ENCODE measurements around the gene TSPEAR. TPM values are rescaled to one million over a fixed set of nuclear protein-coding genes. Genes with fewer than 3 reads are reported as not detected.

TSPEAR gene
- total RNA-seq, 4 donors from 2014 or later = not detected

- TF ChIP-seq CTCF (IDR thresholded peaks at IDR 0.05; ENCODE audit: low read depth) = no peak
Observed at GRCh38 chr21:44726826-44727225, 15.5 kb upstream of the TSPEAR start.

GRCh38 chr21:44724926-44725325 lies 13.6 kb upstream of the TSPEAR start:
- no peak for TF ChIP-seq CTCF (IDR thresholded peaks at IDR 0.05; ENCODE audit: low read depth)

- TF ChIP-seq CTCF (IDR thresholded peaks at IDR 0.05; ENCODE audit: low read depth) = no peak
Observed at GRCh38 chr21:44724196-44724595, 12.8 kb upstream of the TSPEAR start.

- TF ChIP-seq CTCF (IDR thresholded peaks at IDR 0.05; ENCODE audit: low read depth) = no peak
Observed at GRCh38 chr21:44723177-44724131, 12.1 kb upstream of the TSPEAR start.

DNA sequence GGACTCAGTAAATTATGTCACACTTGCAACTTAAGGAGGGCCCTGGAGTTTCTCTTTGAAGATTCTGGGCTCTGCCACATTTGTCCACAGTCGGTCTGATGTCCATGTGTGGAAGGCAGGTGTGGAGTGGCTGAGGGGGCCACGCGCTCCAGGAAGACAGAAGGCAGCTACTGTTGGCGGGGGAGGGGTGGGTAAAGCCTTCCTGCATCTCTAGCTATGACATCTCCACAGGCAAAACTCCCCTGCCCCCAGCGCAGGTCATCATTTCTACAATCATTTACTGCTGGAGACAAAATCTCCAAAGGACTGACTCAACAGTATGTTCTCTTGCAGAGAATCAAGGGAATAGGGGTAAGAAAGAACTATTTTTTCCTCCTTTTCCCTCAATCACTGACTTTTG lies 11.4 kb upstream of the TSPEAR start:
- TF ChIP-seq CTCF (IDR thresholded peaks at IDR 0.05; ENCODE audit: low read depth) = no peak

- no peak for TF ChIP-seq CTCF (IDR thresholded peaks at IDR 0.05; ENCODE audit: low read depth)
Observed at GRCh38 chr21:44720170-44720569, 8.8 kb upstream of the TSPEAR start.

DNA sequence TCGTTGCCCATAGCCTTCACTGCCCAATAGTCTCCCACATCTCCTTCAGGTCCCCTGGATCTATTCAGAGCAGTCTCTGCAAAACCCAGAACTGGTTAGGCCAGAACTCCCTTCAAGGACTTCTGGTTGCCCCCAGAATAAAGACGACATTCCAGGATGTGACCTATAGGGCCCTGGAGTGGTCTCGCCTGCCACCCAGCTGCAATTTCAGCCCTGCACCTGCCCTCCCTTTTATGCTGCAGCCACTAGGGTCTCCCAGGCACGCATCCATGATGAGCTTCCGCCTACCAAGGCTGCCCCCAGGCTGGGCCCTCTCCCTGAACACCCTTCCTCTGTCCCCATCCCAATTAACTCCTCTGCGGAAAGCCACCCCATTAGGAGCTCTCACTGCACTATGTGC lies 7.2 kb upstream of the TSPEAR start:
- TF ChIP-seq CTCF (IDR thresholded peaks at IDR 0.05; ENCODE audit: low read depth) = no peak

Measured in subcutaneous adipose tissue (tissue), 4 donors.